ENCODE results near the gene SNX20.

DNA sequence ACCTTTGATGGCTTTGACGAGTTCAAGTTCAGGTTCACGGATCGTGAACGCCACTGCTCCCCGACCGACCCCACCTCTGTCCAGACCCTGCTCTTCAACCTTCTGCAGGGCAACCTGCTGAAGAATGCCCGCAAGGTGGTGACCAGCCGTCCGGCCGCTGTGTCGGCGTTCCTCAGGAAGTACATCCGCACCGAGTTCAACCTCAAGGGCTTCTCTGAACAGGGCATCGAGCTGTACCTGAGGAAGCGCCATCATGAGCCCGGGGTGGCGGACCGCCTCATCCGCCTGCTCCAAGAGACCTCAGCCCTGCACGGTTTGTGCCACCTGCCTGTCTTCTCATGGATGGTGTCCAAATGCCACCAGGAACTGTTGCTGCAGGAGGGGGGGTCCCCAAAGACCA, 29.9 kb upstream of the SNX20 start:
- TF ChIP-seq POLR2AphosphoS5 (IDR thresholded peaks at IDR 0.05; ENCODE audit: low read depth, low read length) = no peak
- TF ChIP-seq SIN3A (IDR thresholded peaks at IDR 0.05; ENCODE audit: borderline replicate concordance, insufficient read depth, low read length) = no peak
- no peak for TF ChIP-seq TAF1 (IDR thresholded peaks at IDR 0.05; ENCODE audit: borderline replicate concordance, insufficient read depth, low read length)
- TF ChIP-seq, protein P1, sequence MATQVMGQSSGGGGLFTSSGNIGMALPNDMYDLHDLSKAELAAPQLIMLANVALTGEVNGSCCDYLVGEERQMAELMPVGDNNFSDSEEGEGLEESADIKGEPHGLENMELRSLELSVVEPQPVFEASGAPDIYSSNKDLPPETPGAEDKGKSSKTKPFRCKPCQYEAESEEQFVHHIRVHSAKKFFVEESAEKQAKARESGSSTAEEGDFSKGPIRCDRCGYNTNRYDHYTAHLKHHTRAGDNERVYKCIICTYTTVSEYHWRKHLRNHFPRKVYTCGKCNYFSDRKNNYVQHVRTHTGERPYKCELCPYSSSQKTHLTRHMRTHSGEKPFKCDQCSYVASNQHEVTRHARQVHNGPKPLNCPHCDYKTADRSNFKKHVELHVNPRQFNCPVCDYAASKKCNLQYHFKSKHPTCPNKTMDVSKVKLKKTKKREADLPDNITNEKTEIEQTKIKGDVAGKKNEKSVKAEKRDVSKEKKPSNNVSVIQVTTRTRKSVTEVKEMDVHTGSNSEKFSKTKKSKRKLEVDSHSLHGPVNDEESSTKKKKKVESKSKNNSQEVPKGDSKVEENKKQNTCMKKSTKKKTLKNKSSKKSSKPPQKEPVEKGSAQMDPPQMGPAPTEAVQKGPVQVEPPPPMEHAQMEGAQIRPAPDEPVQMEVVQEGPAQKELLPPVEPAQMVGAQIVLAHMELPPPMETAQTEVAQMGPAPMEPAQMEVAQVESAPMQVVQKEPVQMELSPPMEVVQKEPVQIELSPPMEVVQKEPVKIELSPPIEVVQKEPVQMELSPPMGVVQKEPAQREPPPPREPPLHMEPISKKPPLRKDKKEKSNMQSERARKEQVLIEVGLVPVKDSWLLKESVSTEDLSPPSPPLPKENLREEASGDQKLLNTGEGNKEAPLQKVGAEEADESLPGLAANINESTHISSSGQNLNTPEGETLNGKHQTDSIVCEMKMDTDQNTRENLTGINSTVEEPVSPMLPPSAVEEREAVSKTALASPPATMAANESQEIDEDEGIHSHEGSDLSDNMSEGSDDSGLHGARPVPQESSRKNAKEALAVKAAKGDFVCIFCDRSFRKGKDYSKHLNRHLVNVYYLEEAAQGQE (IDR thresholded peaks at IDR 0.05; ENCODE audit: insufficient read depth in 1 of 2, low read depth in 2 of 2, low read length in 2 of 2) = no peak
- no peak for TF ChIP-seq FOXP2 (optimal IDR thresholded peaks at IDR 0.05; ENCODE audit: borderline replicate concordance, extremely low read depth, extremely low read length, insufficient read depth)

Data from PFSK-1 (cell line).